ENCODE results near the gene ZC3H7B.

Gene ZC3H7B

DNA sequence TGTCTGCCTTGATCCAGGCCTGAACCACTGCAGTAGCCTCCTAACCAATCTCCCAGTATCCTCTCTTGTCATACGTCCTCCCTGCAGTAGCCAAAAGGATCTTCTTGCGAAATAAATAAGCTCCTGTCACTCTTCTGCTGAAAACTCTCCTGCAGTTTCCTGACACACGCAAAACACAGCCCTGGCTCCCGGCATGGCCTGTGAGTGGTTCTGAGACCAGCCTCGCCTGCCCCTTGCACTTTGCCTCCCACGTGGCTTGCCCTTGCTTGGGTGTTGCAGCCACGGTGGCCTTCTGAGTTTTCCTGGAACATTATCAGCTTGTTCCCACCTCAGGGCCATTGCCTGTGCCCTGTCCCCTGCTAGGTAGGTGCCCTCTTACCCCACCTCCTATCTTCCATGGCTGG, 7.2 kb downstream of the ZC3H7B start:
- no peak for DNase-seq (ENCODE audit: low read depth)

DNA sequence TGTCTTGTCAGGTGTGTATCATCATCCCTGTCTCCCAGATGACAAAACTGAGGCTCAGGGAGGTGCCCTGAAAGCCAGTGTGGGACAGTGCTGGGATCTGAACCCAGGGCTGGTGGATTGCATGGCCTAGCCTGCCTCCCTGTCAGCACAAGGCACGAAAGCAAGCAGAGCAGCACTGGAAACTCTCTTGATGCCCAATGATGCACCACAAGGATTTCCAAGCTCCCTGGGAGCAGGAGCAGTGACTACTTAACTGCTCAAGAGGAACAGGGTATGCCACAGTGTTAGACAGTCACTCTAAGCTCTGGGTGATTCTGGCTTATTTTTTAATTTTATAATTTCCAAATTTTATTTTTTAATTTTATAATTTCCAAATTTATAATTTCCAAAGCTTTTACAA, 9.0 kb downstream of the ZC3H7B start:
- TF ChIP-seq, protein P1, sequence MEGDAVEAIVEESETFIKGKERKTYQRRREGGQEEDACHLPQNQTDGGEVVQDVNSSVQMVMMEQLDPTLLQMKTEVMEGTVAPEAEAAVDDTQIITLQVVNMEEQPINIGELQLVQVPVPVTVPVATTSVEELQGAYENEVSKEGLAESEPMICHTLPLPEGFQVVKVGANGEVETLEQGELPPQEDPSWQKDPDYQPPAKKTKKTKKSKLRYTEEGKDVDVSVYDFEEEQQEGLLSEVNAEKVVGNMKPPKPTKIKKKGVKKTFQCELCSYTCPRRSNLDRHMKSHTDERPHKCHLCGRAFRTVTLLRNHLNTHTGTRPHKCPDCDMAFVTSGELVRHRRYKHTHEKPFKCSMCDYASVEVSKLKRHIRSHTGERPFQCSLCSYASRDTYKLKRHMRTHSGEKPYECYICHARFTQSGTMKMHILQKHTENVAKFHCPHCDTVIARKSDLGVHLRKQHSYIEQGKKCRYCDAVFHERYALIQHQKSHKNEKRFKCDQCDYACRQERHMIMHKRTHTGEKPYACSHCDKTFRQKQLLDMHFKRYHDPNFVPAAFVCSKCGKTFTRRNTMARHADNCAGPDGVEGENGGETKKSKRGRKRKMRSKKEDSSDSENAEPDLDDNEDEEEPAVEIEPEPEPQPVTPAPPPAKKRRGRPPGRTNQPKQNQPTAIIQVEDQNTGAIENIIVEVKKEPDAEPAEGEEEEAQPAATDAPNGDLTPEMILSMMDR (conservative IDR thresholded peaks at IDR 0.05; ENCODE audit: low read depth, low read length) = no peak
- no peak for DNase-seq (ENCODE audit: low read depth)
- H3K4me3 ChIP-seq (ENCODE audit: low read length) = no peak overlapping the region

More for the DNA sequence above, 7.2 kb downstream of the ZC3H7B start:
- TF ChIP-seq, protein P1 (conservative IDR thresholded peaks at IDR 0.05; ENCODE audit: low read depth, low read length) = no peak
- H3K4me3 ChIP-seq (ENCODE audit: low read length) = no peak overlapping the region

DNA sequence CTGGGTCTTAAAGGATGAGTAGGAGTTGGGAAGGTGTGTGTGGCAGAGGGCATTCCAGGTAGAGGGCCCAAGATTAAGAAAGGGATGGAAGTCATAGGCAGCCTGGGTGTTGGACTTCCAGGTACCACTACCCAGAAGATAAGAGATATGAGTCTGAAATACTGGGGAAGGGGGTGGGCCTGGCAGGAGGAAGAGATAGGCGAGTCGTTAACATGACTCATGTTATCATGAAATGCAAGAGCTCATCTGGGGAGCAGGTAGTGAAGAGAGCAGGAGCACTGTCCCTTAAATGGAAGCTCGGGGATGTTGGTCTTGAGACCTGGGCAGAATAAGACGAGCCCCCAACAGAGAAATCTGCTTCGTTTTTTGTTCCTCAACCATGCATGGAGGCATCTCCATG, 10.2 kb downstream of the ZC3H7B start:
- no peak for DNase-seq (ENCODE audit: low read depth)
- no peak overlapping the region for H3K4me3 ChIP-seq (ENCODE audit: low read length)
- TF ChIP-seq, protein P1 (conservative IDR thresholded peaks at IDR 0.05; ENCODE audit: low read depth, low read length) = no peak

DNA sequence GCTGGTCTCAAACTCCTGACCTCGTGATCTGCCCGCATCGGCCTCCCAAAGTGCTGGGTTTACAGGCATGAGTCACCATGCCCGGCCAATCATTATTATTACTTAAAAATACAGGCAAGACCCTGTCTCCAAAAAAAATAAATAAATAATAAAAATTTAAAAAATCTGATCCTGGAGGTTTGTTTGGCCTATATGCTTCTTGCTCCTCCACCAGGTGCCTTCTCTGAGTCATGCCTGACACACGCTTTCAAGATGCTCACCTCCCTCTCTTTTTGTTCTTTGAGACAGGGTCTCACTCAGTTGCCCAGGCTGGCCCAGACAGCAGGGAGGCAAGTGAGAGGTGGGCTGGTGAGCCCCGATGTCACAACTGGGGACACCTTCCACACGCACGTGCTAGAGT, 13.5 kb downstream of the ZC3H7B start:
- DNase-seq (ENCODE audit: low read depth) = no peak
- H3K4me3 ChIP-seq (ENCODE audit: low read length) = no peak overlapping the region

DNA sequence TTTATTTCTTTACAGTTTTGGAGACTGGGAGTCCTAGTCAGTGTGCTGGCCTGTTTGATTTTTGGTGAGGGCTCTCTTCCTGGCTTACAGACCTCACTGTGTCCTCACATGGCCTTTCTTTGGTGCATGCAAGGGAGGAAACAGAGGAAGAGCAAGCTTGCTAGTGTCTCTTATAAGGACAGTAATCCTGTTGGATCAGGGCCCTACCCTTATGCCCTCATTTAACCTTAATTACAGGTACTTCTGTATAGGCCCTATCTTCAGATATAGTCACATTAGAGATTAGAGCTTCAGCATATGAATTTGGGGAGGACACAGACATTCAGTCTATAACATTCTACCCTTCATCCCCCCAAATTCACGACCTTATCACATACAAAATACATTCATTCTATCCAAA, 14.3 kb downstream of the ZC3H7B start:
- no peak overlapping the region for H3K4me3 ChIP-seq (ENCODE audit: low read length)
- TF ChIP-seq, protein P1 (conservative IDR thresholded peaks at IDR 0.05; ENCODE audit: low read depth, low read length) = no peak

More for the DNA sequence above, 13.5 kb downstream of the ZC3H7B start:
- TF ChIP-seq, protein P1 (conservative IDR thresholded peaks at IDR 0.05; ENCODE audit: low read depth, low read length) = no peak

DNA sequence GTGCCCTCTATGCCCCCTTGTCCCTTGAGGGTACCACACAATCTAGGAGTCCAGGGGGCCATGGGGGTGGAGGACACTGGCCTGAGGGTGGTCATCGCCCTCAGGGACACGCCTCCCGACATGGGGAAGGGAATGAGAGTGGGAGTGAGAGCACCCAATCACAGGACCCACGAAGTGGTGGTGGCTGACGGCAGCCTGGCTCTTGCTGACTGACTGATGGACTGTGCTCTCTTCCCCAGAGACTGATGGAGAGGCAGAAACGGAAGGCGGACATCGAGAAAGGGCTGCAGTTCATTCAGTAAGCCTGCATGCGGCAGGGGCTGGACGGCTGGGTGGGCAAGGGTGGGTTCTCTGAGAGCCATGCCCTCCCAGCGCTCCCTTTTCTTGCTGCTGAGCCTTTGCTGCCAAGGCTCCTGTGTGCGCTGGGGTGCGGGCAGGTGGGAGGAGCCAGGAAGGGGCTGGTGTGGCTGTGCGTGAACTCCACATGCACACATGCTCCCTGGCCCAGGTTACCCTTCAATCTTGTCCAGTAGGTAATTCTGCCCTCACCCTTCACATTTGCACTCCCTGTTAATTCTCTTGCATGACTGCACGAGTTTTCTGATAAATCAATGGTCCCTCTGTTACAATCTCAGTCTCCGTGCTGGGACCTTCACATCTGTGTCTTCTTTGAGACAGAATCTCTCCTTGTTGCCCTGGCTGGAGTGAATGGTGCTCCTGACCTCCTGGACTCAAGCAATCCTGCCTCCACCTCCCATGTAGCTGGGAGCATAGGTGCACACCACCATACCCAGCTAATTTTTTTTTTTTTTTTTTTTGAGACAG, 19.3 kb downstream of the ZC3H7B start:
- H3K4me3 ChIP-seq (ENCODE audit: low read length) = no peak overlapping the region
- DNase-seq (ENCODE audit: low read depth) = no peak
- TF ChIP-seq, protein P1 (conservative IDR thresholded peaks at IDR 0.05; ENCODE audit: low read depth, low read length) = no peak

More for the DNA sequence above, 14.3 kb downstream of the ZC3H7B start:
- no peak for DNase-seq (ENCODE audit: low read depth)

Measured in retinal pigment epithelial cell (primary cell).